GM18951 (cell line): ENCODE data around the gene ADISSP.

Source experiments
- POLR2A ChIP-seq: IDR thresholded peaks from 4 replicates; pipeline ENCODE4 v1.6.1; 2011; ENCODE audit warnings: mild to moderate bottlenecking; ENCODE audit not compliant: insufficient read length, insufficient read depth; ENCODE audit errors: extremely low read depth
- in situ Hi-C: fragments of 300-500 bp; cut with MboI; formaldehyde crosslinking; loops from one replicate; pipeline ENCODE4 v1.12.0; 2022; ENCODE audit warnings: low sequenced_read_pairs, mixed read lengths, inconsistent platforms; ENCODE audit not compliant: unreplicated experiment

ADISSP gene

DNA sequence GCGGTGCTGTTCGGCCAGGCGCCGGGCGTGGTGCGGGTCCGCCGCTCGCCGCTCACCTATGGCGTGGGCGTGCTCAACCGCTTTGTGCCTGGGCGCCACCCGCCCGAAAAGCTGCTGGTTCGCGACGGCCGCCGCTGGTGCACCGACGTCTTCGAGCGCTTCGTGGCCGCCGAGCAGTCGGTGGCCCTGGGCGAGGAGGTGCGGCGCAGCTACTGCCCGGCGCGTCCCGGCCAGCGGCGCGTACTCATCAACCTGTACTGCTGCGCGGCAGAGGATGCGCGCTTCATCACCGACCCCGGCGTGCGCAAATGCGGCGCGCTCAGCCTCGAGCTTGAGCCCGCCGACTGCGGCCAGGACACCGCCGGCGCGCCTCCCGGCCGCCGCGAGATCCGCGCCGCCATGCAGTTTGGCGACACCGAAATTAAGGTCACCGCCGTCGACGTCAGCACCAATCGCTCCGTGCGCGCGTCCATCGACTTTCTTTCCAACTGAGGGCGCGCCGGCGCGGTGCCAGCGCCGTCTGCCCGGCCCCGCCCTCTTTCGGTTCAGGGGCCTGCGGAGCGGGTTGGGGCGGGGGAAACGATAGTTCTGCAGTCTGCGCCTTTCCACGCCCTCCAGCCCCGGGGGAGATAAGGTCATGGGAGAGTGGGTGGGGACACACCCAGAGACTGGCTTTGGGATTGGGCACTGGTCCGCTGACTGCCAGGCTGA is 15.7 kb downstream of the ADISSP start:
- in situ Hi-C loops, result no loop called here
- no peak for TF ChIP-seq POLR2A

DNA sequence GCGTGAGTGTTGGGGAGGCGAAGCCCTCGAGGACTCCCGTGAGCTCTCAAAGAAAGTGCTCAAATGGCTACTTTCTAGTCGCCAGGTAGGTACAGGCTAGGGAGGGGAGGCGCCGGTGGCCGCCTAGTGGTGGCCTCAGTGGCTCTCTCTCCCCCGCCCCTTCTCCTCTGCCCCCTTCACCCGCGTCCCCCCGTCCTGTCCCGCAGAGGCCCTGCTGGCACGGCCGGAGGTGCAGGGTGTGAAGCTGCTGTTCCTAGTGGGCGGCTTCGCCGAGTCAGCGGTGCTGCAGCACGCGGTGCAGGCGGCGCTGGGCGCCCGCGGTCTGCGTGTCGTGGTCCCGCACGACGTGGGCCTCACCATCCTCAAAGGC is 16.3 kb downstream of the ADISSP start:
- in situ Hi-C loops, result no loop called here
- no peak for TF ChIP-seq POLR2A

DNA sequence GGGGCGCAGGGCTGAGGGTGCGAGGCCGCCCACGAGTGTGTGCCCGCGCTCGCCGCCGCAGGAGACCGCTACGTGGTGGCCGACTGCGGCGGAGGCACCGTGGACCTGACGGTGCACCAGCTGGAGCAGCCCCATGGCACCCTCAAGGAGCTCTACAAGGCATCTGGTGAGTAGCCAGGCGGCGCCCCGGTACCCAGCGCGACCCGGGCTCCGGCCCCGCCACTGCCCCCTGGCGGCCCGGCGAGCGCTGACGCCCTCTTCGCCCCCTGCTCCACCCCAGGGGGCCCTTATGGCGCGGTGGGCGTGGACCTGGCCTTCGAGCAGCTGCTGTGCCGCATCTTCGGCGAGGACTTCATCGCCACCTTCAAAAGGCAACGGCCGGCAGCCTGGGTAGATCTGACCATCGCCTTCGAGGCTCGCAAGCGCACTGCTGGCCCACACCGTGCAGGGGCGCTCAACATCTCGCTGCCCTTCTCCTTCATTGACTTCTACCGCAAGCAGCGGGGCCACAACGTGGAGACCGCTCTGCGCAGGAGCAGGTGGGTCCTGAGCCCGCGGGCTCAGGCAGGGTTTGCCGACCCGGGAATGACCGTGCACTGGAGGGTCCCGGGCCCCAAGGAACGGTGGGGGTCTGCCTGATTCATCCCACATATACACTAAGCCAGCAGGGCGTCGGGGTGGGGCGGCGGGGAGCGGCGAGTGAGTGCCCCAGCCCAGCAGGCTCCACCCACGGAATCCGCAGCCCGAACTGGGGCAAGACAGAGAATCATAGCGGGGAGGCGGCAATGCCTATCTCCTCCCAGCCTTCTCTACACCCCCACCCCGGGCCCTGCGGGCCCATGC is 17.6 kb downstream of the ADISSP start:
- no peak for TF ChIP-seq POLR2A
- in situ Hi-C loops, result no loop called here

DNA sequence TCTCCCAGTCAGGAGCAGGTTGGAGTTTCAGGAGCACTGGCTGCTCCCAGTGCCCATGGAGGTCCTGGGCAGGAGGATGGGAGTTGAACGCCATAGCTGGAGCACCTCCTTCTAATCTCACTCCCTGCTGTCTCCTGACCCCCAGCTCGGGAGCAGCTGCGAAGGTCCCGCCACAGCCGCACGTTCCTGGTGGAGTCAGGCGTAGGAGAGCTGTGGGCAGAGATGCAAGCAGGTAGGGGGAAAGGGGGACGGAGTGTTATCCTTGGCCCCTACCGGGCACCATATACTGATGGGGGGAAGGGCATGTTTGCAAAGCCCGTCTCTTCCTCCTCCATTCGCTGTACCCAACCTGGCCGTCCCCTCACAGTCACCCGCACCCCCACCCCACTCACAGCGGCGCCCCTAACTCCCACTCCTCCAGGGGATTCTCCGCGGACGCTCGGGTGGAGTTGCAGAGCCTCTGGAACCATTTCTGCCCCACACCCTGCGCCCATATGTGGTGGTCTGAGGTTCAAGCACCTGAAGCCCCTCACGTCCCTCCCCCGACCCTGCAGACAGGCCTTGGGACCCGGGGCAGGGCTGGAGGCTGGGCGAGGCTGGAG is 18.4 kb downstream of the ADISSP start:
- in situ Hi-C loops, result no loop called here
- no peak for TF ChIP-seq POLR2A

DNA sequence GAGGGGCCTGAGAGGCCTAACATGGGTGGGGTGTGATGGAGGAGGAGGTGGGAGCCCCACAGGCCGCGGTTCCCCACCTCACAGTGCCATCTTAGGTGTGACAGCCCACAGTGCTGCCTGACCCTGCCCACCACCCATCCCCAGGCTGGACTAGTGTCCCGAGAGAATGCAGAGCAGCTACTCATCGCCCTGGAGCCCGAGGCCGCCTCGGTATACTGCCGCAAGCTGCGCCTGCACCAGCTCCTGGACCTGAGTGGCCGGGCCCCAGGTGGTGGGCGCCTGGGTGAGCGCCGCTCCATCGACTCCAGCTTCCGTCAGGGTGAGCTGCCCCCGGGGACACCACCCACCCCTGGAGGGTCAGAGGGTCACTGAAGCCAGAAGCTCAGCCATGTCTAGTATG is 19.5 kb downstream of the ADISSP start:
- no peak for TF ChIP-seq POLR2A
- in situ Hi-C loops, result no loop called here

DNA sequence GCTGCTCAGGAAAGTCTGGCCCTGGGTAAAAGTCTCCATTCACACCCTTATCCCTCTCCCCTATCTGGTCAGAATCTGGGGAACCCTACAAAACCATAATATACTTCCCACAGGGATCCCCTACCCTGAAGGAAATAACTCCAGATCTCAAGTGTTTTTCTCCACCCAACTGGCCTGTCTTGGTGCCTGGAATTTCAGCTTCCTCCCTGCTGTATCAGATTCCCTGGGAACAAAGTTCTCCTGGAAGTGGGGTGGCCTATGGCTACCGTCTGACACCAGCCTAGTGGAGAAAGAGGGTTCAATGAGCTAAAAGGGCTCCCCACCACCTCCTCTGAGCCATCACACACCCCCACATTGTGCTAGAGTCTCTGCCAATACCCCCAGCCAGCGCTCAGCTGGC is 20.1 kb downstream of the ADISSP start:
- TF ChIP-seq POLR2A, result no peak
- in situ Hi-C loops, result no loop called here

DNA sequence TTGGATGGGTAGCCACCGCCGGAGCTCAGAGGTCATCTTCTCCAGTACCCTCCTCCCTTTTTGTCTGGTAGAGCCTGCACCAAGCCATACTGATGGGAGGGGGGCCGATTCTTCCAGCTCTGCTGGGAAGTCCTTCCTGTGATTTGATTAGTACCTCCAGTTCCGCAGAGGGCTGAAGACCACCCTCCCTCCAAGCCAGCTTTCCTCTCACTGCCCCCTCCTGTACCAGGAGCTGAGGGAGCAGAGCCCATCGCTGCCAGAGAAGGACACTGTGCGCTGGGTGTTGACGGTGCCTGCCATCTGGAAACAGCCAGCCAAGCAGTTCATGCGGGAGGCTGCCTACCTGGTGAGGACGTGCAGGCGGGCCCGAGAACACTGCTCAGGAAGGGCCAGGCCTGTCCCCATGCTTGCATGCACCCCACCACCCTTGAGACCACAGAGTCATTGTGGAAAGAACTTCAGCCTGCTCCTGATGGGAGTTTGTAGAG is 21.8 kb downstream of the ADISSP start:
- in situ Hi-C loops, result no loop called here
- TF ChIP-seq POLR2A, result no peak

DNA sequence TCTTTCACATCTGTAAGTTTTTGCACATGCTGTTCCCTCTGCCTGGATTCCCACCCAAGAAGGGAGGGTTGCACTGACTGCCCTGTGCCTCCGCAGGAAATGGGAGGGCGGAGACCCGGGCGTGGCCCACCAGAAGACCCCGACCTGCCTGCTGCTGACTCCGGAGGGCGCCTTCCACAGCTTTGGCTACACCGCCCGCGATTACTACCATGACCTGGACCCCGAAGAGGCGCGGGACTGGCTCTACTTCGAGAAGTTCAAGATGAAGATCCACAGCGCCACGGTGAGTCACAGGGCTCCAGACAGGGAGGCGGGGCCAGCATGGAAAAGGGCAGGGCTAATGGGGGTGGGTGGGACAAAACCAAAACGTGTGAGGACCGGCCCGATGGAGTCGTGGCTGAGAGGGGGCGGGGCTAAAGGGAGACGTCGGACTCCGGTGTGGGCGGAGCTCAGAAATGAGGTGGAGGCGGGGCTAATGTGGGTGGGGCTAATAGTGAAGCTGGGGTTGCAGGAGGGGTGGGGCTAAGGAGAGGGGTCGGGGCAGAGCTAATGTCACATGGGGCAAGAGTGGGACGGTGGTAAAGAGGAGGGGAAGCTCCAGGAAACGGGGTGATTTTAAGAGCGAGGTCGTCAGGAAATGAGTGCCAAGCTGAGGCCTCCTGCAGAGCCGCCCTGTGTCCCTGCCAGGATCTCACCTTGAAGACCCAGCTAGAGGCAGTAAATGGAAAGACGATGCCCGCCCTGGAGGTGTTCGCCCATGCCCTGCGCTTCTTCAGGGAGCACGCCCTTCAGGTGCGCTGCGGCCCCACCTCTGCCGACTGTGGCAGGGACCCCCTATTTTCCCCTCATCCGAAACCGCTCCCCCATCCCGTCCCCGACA is 22.5 kb downstream of the ADISSP start:
- no peak for TF ChIP-seq POLR2A
- in situ Hi-C loops, result no loop called here

DNA sequence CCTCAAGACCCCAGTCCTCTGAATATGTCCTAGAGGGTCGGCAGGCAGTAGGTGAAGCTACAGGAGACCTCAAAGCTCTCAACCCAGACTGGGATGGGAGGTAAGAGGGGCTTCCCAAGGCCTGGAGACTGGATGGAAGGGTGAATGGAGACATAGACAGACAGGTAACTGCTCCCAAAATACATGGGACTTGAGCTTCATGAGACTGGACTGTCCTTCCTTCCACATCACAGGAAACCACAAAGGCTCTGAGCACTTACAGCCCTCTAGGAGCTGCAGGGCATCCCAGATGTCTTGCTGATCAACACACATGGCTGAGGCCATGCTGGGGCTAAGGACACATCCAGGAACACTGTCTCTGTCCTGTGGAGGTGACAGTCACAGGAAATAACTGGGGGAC is 23.5 kb downstream of the ADISSP start:
- TF ChIP-seq POLR2A, result no peak
- in situ Hi-C loops, result no loop called here

DNA sequence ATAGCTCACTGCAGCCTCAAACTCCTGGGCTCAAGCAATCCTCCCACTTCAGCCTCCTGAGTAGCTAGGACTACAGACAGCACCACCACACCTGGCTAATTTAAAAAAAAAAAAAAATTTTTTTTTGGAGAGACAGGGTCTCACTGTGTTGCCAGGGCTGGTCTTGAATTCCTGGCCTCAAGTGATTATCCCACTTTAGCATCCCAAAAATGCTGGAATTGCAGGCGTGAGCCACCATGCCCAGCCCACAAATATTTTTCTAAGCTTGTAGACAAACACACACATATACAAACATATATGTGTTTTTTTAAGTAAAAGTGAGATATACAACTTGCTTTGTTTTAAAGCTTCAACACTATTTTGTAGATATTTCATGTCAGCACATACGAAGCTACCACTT is 24.3 kb downstream of the ADISSP start:
- TF ChIP-seq POLR2A, result no peak
- in situ Hi-C loops, result no loop called here

DNA sequence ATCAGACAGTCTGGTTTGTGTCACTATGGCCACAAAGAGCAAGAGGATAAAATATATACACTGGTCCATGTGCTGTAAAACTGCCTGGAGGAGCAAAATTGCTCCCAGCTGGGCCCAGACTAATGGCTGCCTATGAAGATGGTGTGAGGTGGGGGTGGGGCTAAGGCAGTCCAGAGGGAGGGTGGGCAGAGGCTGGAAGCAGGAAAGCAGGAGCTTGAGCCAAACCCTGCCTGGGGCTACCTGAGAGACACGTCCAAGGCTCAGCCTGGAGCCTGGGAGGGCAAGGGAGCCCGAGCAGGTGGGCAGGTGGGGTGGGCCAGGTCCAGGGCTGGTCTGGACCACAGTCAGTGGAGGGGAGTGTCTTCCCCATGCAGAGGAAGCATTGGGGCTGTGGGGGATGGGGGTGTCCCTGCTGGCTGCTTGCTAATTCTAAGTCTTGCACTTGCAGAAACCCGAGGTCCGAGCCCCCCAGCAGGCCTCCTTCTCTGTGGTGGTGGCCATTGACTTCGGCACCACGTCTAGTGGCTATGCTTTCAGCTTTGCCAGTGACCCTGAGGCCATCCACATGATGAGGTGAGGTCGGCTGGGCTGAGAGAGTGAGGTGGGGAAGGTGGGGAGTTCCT is 25.6 kb downstream of the ADISSP start:
- no peak for TF ChIP-seq POLR2A
- in situ Hi-C loops, result no loop called here

DNA sequence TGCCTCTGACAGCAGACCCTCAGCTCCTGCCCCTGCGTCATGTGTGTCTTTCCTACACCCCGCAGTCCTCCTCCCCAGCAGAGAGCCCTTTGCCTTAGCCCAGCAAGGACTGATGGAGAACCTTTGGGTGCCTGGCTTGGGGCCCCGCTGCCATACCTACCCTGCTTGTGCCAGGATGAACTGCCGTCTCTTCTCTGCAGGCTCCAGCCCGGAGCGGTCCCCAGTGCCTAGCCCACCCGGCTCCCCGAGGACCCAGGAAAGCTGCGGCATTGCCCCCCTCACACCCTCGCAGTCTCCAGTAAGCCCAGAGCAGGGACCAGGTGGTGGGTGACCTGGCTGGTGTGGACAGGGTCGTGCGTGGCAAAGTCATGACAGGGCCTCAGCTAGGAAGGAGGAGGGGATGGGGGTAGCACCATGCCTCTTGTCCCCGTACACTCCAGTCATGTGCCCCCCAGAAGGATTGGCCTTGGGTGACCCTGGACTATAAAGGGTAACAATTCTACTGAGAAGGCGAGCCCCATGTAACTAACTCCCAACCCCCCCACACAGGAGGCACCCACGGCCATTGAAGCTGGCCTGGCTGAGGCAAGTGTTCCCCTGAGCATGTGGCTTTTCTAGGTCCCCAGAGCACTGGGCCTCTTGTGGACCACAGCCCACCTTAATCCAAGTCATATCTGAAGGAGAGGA is 26.8 kb downstream of the ADISSP start:
- in situ Hi-C loops, result no loop called here
- no peak for TF ChIP-seq POLR2A
